DND-41 (cell line): ENCODE data around the gene MYH14.

Experiments
- ATAC-seq: fragments of 200-7000 bp; cut with Tn5 transposase; 3 replicates; pipeline ENCODE4 v1.9.1; 2021; ENCODE audit warnings: low read depth; ENCODE audit not compliant: insufficient read depth
- DNase-seq: peaks from one replicate; pipeline ENCODE4 v3.0.0-alpha.2; 2020
- H2AFZ ChIP-seq: 2 replicates; pipeline ENCODE4 v1.6.0; 2012; ENCODE audit warnings: low read depth, low read length
- H3K27ac ChIP-seq: 2 replicates; pipeline ENCODE4 v1.5.1; 2012; ENCODE audit warnings: low read length, inconsistent platforms
- H3K27me3 ChIP-seq: fragments of 200-600 bp; sonication (generic); 2 replicates; pipeline ENCODE4 v1.6.0; 2012; ENCODE audit warnings: low read length, mild to moderate bottlenecking, inconsistent platforms; ENCODE audit not compliant: insufficient read depth, poor library complexity
- H3K36me3 ChIP-seq: 2 replicates; pipeline ENCODE4 v1.5.1; 2012; ENCODE audit warnings: low read length, inconsistent platforms; ENCODE audit not compliant: insufficient read depth
- H3K4me1 ChIP-seq: 2 replicates; pipeline ENCODE4 v1.5.1; 2012; ENCODE audit warnings: mild to moderate bottlenecking, low read length; ENCODE audit not compliant: insufficient read depth
- H3K4me2 ChIP-seq: 2 replicates; pipeline ENCODE4 v1.6.0; 2012; ENCODE audit warnings: mild to moderate bottlenecking, moderate library complexity, low read length, inconsistent platforms; ENCODE audit not compliant: insufficient read depth
- H3K4me3 ChIP-seq, 2 experiments: fragments of 200-600 bp in 1 of 2; shearing (Covaris generic) in 1 of 2; 2 replicates each; pipeline ENCODE4 v1.5.1; 2012 to 2016; ENCODE audit warnings: inconsistent platforms in 2 of 2, low read length in 2 of 2, mild to moderate bottlenecking in 2 of 2, low read depth in 1 of 2, moderate library complexity in 1 of 2
- H3K79me2 ChIP-seq: 2 replicates; pipeline ENCODE4 v1.6.0; 2012; ENCODE audit warnings: low read length, inconsistent platforms; ENCODE audit not compliant: insufficient read depth
- H3K9ac ChIP-seq: 2 replicates; pipeline ENCODE4 v1.6.0; 2012; ENCODE audit warnings: low read depth, mild to moderate bottlenecking, inconsistent platforms, low read length, moderate library complexity
- H3K9me3 ChIP-seq: 2 replicates; pipeline ENCODE4 v1.5.1; 2012; ENCODE audit warnings: low read length, moderate library complexity, mild to moderate bottlenecking, inconsistent platforms; ENCODE audit not compliant: insufficient read depth, severe bottlenecking
- H4K20me1 ChIP-seq: 2 replicates; pipeline ENCODE4 v1.6.0; 2012; ENCODE audit warnings: low read length; ENCODE audit not compliant: insufficient read depth
- EZH2 ChIP-seq: IDR thresholded peaks from 3 replicates; pipeline ENCODE4 v1.6.1; 2012; ENCODE audit warnings: borderline replicate concordance, low read depth, mild to moderate bottlenecking, moderate library complexity, low read length, inconsistent platforms; ENCODE audit not compliant: severe bottlenecking
- TF ChIP-seq, protein P1 (sequence below): IDR thresholded peaks from 2 replicates; pipeline ENCODE4 v1.5.1; 2012; ENCODE audit warnings: borderline replicate concordance, low read length, moderate library complexity, mild to moderate bottlenecking; ENCODE audit not compliant: poor library complexity, severe bottlenecking; ENCODE audit errors: extremely low read depth

Gene MYH14

DNA sequence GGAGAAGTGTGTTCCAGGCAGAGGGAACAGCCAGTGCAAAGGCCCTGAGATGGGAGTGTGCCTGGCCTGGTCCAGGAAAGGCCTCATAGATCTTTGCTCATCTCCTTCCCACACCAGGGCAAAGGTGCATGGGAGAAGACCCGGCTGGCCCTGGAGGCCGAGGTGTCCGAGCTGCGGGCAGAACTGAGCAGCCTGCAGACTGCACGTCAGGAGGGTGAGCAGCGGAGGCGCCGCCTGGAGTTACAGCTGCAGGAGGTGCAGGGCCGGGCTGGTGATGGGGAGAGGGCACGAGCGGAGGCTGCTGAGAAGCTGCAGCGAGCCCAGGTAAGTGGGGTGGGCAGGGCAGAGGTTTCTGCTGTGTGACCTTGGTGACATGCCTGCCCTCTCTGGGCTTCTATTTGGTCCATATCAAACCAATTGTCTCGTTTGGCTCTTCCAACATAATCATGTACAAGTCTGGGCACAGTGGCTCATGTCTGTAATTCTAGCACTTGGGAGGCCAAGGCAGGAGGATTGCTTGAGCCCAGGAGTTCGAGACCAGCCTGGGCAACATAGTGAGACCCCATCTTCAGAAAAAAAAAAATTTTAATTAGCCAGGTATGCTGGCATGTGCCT lies 74.7 kb downstream of the MYH14 start:
- Histone ChIP-seq H3K9ac (no peak overlapping the region), H3K27ac (no peak overlapping the region), H3K4me3 (no peak overlapping the region), H3K27me3 (no peaks in the 10 kb centered on the region), H2AFZ (no peak overlapping the region), H3K36me3 (no peaks in the 10 kb centered on the region), H3K4me1 (no peaks in the 10 kb centered on the region), H4K20me1 (no peaks in the 10 kb centered on the region), H3K79me2 (no peaks in the 10 kb centered on the region), H3K9me3 (no peaks in the 10 kb centered on the region), H3K4me2 (no peak overlapping the region)
- TF ChIP-seq, protein P1, sequence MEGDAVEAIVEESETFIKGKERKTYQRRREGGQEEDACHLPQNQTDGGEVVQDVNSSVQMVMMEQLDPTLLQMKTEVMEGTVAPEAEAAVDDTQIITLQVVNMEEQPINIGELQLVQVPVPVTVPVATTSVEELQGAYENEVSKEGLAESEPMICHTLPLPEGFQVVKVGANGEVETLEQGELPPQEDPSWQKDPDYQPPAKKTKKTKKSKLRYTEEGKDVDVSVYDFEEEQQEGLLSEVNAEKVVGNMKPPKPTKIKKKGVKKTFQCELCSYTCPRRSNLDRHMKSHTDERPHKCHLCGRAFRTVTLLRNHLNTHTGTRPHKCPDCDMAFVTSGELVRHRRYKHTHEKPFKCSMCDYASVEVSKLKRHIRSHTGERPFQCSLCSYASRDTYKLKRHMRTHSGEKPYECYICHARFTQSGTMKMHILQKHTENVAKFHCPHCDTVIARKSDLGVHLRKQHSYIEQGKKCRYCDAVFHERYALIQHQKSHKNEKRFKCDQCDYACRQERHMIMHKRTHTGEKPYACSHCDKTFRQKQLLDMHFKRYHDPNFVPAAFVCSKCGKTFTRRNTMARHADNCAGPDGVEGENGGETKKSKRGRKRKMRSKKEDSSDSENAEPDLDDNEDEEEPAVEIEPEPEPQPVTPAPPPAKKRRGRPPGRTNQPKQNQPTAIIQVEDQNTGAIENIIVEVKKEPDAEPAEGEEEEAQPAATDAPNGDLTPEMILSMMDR: no peak
- no peak for TF ChIP-seq EZH2
- ATAC-seq (no peak), DNase-seq (no peak)

DNA sequence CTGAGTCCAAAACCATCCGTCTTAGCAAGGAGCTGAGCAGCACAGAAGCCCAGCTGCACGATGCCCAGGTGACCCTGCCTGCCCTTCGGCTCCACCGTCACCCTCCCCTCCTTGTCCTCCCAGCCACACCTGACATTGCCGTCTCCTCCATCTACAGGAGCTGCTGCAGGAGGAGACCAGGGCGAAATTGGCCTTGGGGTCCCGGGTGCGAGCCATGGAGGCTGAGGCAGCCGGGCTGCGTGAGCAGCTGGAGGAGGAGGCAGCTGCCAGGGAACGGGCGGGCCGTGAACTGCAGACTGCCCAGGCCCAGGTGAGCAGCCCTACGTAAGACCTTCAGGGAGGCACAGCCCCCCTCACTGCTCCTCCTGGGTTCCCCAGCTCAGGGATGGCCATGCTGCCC lies 76.7 kb downstream of the MYH14 start:
- DNase-seq: no peak
- Histone ChIP-seq H3K27me3 (no peaks in the 10 kb centered on the region), H2AFZ (no peak overlapping the region), H3K4me1 (no peaks in the 10 kb centered on the region), H3K27ac (no peak overlapping the region), H3K79me2 (no peaks in the 10 kb centered on the region), H3K36me3 (no peaks in the 10 kb centered on the region), H3K4me2 (no peak overlapping the region), H3K4me3 (no peak overlapping the region), H3K9ac (no peak overlapping the region), H4K20me1 (no peaks in the 10 kb centered on the region), H3K9me3 (no peaks in the 10 kb centered on the region)
- TF ChIP-seq, protein P1: no peak
- no peak for TF ChIP-seq EZH2
- ATAC-seq: no peak

DNA sequence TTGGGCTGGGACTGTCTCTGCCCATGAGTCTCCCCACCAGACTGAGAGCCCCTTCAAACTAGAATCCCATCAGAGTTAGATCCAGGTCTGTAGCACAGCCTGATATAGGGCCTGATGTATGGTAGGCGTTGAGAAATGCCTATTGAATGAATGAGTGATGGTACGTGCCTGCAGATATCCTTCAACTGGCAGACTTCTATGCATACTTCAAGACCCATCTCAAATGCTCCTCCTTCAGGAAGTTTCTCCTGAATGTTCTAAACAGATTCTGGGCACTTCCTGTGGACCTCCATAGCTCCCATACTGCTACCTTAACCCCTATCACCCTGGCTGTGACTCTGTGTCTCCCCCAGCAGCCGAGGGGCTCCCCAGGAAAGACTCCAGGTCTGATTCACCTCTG lies 77.6 kb downstream of the MYH14 start:
- DNase-seq: no peak
- H3K27me3 ChIP-seq: no peaks in the 10 kb centered on the region
- H3K27ac ChIP-seq: no peak overlapping the region
- H3K4me2 ChIP-seq: no peak overlapping the region
- H4K20me1 ChIP-seq: no peaks in the 10 kb centered on the region
- no peak overlapping the region for H3K9ac ChIP-seq
- H3K9me3 ChIP-seq: peaks cover 8% of the 10 kb centered on the region
- TF ChIP-seq, protein P1: no peak
- TF ChIP-seq EZH2: no peak
- H3K4me1 ChIP-seq: no peaks in the 10 kb centered on the region
- no peaks in the 10 kb centered on the region for H3K36me3 ChIP-seq
- no peak for ATAC-seq
- H2AFZ ChIP-seq: no peak overlapping the region
- H3K4me3 ChIP-seq: no peak overlapping the region
- H3K79me2 ChIP-seq: no peaks in the 10 kb centered on the region
